Activated CD4-positive, alpha-beta memory T cell treated with anti-CD3 and anti-CD28 coated beads for 36 hours (primary cell): Measurements from ENCODE around the gene TICRR. TPM values are rescaled to one million over a fixed set of nuclear protein-coding genes. Genes with fewer than 3 reads are reported as not detected.
A peak's percentile ranks its signal among the peaks of the same experiment; 100 is the strongest.

Source experiments
- CTCF ChIA-PET: fragments of 350-600 bp; sonication (Branson Sonifier 250); formaldehyde crosslinking; loops from one replicate; lab custom pipeline; 2021; ENCODE audit warnings: antibody characterized with exemption, inconsistent platforms; lab: Charles Lee
- POLR2A ChIA-PET: fragments of 350-600 bp; sonication (Branson Sonifier 250); formaldehyde crosslinking; loops from one replicate; lab custom pipeline; 2021; ENCODE audit warnings: antibody characterized with exemption; lab: Charles Lee
- DNase-seq: peaks from one replicate; pipeline ENCODE4 v3.0.0-alpha.2; 2020
- H3K27ac Mint-ChIP-seq: one replicate; pipeline ENCODE4 v1.8.0; 2021; ENCODE audit warnings: mixed read lengths
- H3K27me3 Mint-ChIP-seq: one replicate; pipeline ENCODE4 v1.8.0; 2021; ENCODE audit warnings: mixed read lengths
- H3K36me3 Mint-ChIP-seq: one replicate; pipeline ENCODE4 v1.8.0; 2021; ENCODE audit warnings: mixed read lengths
- H3K4me1 Mint-ChIP-seq: one replicate; pipeline ENCODE4 v1.8.0; 2021; ENCODE audit warnings: low read depth, mixed read lengths
- H3K4me3 Mint-ChIP-seq: one replicate; pipeline ENCODE4 v1.8.0; 2021; ENCODE audit warnings: mild to moderate bottlenecking, mixed read lengths
- H3K9me3 Mint-ChIP-seq: one replicate; pipeline ENCODE4 v1.8.0; 2021; ENCODE audit warnings: mixed read lengths
- intact Hi-C: fragments of 100-400 bp; cut with micrococcal nuclease; formaldehyde crosslinking; loops from one replicate; pipeline ENCODE4 v1.15.1; 2023
- total RNA-seq, 2 experiments: library from RNA; stranded (reverse); gene quantifications; one replicate each; pipeline ENCODE4 v1.2.3, GENCODE V29; 2021

The TICRR gene, protein sequence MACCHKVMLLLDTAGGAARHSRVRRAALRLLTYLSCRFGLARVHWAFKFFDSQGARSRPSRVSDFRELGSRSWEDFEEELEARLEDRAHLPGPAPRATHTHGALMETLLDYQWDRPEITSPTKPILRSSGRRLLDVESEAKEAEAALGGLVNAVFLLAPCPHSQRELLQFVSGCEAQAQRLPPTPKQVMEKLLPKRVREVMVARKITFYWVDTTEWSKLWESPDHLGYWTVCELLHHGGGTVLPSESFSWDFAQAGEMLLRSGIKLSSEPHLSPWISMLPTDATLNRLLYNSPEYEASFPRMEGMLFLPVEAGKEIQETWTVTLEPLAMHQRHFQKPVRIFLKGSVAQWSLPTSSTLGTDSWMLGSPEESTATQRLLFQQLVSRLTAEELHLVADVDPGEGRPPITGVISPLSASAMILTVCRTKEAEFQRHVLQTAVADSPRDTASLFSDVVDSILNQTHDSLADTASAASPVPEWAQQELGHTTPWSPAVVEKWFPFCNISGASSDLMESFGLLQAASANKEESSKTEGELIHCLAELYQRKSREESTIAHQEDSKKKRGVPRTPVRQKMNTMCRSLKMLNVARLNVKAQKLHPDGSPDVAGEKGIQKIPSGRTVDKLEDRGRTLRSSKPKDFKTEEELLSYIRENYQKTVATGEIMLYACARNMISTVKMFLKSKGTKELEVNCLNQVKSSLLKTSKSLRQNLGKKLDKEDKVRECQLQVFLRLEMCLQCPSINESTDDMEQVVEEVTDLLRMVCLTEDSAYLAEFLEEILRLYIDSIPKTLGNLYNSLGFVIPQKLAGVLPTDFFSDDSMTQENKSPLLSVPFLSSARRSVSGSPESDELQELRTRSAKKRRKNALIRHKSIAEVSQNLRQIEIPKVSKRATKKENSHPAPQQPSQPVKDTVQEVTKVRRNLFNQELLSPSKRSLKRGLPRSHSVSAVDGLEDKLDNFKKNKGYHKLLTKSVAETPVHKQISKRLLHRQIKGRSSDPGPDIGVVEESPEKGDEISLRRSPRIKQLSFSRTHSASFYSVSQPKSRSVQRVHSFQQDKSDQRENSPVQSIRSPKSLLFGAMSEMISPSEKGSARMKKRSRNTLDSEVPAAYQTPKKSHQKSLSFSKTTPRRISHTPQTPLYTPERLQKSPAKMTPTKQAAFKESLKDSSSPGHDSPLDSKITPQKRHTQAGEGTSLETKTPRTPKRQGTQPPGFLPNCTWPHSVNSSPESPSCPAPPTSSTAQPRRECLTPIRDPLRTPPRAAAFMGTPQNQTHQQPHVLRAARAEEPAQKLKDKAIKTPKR (N-terminal part only)
- total RNA-seq = 10 to 100 TPM; 16.8 to 18.0 TPM

DNA sequence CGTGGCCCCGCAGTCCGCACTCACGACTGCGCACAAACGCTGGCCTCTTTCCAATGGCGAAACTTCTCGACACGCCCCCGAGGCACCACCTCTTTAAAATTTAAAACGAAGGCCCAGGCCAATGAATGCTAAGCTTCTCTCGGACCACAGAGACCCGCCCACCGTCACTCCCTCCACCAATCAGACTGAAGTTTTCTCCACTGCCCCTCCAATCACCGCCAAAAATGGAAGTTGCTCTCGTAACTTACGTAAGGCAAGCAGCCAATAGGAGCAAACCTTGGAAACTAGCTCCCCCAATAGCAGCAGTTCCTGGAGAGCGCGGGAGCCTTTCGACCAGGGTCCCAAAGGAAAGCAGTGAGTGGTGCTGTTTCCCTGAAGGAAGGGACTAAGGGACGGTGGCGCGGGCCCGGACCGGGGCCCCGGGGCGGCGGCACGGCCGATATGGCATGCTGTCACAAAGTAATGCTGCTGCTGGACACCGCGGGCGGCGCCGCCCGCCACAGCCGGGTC is at the start of gene TICRR:
Gene TICRR (plus strand): TSS at position 324 of the 510 bp plus-strand sequence. CDS start 118 bp downstream, at position 442.
- Mint-ChIP-seq H3K9me3 (no peaks in the 10 kb centered on the region), H3K27ac (peak within 1 kb of the TSS; percentile 70), H3K4me3 (peak within 1 kb of the TSS; percentile 82), H3K27me3 (peaks cover 7% of the 10 kb centered on the region), H3K36me3 (peaks cover 32% of the 10 kb centered on the region), H3K4me1 (peaks cover 20% of the 10 kb centered on the region)
- peak; percentile 98 for DNase-seq
- POLR2A ChIA-PET = interaction anchor here (1.5 kb wide), 1 partner anchor 241 kb away, joined by 4 read pairs; the partner anchor contains the start of gene POLG
- CTCF ChIA-PET = interaction anchor here (0.6 to 1.5 kb wide), 7 partner anchors 11 to 512 kb away, joined by 3 to 4 read pairs (median 3); no protein-coding TSS in a partner anchor
- intact Hi-C loops = loop anchor here (2.0 kb wide), 1 partner anchor 240 kb away; the partner anchor contains the start of gene POLG

DNA sequence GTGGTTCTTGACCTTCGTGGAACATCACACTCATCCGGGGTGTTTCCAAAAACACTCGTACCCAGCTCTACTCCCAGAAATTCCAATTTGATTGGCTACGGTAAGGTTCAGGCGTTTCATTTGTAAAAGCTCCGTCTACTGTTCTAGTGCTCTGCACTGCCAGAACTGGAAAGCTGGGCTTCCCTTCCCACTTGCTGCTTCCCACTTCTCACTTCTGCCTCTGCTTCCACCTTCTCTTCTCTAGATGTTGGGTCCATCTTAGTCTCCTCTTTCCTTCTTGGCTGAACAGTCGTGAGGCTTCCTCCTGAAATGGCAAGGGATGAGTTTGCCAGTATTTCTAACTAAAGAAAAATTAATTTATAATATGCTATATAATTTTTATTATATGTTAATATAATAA is 49.1 kb upstream of the TICRR start:
- H3K4me1 Mint-ChIP-seq = no peaks in the 10 kb centered on the region
- ChIA-PET POLR2A (no interaction called here), CTCF (interaction anchor here (1.8 kb wide), 1 partner anchor 84 kb away, joined by 4 read pairs; no protein-coding TSS in a partner anchor)
- no peak for DNase-seq
- H3K27me3 Mint-ChIP-seq = no peaks in the 10 kb centered on the region
- no peak overlapping the region for H3K27ac Mint-ChIP-seq
- intact Hi-C loops = no loop called here
- H3K9me3 Mint-ChIP-seq = no peaks in the 10 kb centered on the region
- H3K36me3 Mint-ChIP-seq = no peaks in the 10 kb centered on the region
- no peak overlapping the region for H3K4me3 Mint-ChIP-seq

DNA sequence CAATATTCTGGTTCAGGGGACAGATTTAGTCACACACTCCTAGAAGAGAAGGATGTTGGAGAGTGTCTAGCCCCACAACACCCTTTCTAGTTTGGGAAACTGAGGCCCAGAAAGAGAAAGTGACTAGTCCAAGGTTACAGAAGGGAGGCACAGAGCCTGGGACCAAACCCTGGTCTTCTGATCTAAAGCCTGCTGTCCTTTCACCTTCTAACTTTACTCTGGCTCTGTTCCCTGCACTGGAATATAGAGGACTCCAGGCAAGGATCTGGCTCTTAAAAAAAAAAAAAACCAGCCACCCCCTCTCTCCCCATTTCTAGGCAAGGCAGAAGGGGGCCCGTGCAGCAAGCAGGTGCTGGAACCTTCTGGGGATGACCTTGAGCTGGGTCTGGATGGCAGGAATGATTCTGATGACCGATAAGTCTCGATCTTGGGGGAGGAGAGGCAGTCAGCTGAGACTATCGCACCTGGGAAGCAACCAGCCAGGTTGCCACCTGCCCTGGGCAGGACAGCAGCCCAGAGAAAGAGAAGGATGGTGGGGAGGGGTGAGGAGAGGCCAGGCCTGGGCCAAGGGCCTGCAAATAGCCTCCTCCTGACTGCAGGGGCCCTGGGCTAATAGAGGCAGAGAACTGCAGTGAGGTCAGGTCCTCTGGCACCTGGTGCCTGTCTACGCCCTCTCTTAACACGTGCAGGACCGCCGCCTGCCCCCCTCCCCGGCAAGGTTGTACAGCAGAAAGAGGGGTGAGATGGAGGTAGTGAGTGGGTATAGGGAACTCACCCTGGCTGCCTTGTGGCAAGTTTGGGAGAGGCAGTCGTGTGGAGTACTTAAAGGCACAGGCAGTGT is 48.4 kb upstream of the TICRR start:
- Mint-ChIP-seq H3K36me3 (no peaks in the 10 kb centered on the region), H3K4me1 (no peaks in the 10 kb centered on the region), H3K9me3 (no peaks in the 10 kb centered on the region), H3K27ac (no peak overlapping the region), H3K4me3 (no peak overlapping the region), H3K27me3 (no peaks in the 10 kb centered on the region)
- ChIA-PET CTCF (no interaction called here), POLR2A (no interaction called here)
- intact Hi-C loops = no loop called here
- no peak for DNase-seq

DNA sequence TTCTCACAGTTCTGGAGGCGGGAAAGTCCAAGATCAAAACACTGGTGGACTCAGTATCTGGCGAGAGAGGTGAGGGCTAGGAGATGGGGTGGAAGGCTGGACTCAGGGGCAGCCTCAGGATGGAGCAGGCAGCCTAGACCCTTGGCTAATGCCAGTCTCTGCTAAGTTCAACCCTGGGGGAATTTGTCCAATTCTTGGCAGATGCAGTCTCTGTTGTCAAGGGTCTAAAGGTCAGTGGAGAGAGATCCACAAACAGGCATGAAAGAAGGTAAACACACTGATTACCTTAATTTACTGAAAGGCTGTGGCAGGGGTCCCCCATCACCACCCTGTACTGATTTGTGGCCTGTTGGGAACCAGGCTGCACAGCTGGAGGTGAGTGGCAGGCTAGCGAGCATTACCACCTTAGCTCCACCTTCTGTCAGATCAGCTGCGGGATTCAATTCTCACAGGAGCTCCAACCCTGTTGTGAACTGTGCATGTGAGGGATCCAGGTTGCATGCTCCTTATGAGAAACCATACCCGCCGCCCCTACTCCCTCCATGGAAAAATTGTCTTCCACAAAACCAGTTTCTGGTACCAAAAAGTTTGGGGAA is 46.4 kb upstream of the TICRR start:
- no peaks in the 10 kb centered on the region for H3K4me1 Mint-ChIP-seq
- H3K36me3 Mint-ChIP-seq = no peaks in the 10 kb centered on the region
- H3K4me3 Mint-ChIP-seq = no peak overlapping the region
- no peaks in the 10 kb centered on the region for H3K9me3 Mint-ChIP-seq
- no peaks in the 10 kb centered on the region for H3K27me3 Mint-ChIP-seq
- ChIA-PET CTCF (no interaction called here), POLR2A (no interaction called here)
- DNase-seq = no peak
- intact Hi-C loops = no loop called here
- H3K27ac Mint-ChIP-seq = no peak overlapping the region

DNA sequence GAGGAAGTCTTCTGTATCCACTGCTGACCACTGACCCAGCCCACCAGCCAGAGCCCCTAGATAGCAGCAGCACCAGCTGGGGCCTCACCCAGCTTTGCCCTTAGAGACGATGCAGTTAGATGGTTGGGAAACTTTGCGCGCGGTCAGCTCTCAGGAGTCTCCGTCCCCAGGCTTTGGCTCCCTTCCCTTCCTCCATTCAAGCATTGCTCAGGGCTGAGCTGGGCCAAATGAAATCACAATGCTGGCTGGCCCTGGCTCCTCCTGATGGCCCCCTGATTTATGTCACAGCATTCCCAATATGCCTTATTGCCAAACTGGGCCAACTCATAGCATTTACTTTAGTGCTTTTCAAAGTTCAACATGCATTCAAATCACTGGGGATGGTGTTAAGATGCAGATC is 44.3 kb upstream of the TICRR start:
- Mint-ChIP-seq H3K4me1 (no peaks in the 10 kb centered on the region), H3K27ac (no peak overlapping the region), H3K4me3 (no peak overlapping the region), H3K36me3 (no peaks in the 10 kb centered on the region), H3K9me3 (no peaks in the 10 kb centered on the region), H3K27me3 (peaks cover 3% of the 10 kb centered on the region)
- DNase-seq = no peak
- intact Hi-C loops = no loop called here
- ChIA-PET POLR2A (no interaction called here), CTCF (no interaction called here)

DNA sequence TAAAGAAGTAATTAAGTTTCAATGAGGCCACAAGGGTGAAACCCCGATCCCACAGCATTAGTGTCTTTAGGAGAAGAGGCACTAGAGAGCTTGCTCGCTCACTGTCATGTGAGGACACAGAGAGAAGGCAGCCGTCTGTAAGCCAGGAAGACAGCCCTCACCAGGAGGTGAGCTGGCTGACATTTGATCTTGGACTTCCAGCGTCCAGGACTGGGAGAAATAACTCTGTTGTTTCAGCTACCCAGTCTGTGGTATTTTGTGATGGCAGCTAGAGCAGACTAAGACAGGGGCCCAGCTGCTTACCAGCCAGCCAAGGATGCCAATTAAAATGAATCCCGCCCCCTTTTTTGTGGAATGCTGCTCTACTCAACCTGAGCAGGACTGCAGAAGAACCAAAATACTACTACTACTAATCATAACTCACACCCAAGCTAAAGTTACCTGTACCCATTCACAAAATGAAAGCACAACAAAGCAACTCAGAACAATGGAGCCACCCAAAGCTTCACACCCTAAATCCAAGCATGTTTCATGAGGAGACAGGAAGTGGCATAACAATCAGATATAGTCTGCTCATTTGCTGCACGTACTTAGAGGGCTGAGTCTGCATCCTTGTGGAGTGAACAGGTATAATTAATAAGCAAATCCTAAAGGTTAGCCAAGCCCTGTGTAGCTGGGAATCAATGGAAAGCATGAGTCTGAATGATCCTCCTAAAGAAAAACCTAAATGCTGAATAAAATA is 43.3 kb upstream of the TICRR start:
- no peaks in the 10 kb centered on the region for H3K9me3 Mint-ChIP-seq
- no peaks in the 10 kb centered on the region for H3K4me1 Mint-ChIP-seq
- ChIA-PET CTCF (interaction anchor here (0.7 kb wide), 1 partner anchor 62 kb away, joined by 3 read pairs; no protein-coding TSS in a partner anchor), POLR2A (no interaction called here)
- H3K4me3 Mint-ChIP-seq = no peak overlapping the region
- H3K27ac Mint-ChIP-seq = no peak overlapping the region
- H3K27me3 Mint-ChIP-seq = peaks cover 4% of the 10 kb centered on the region
- no peaks in the 10 kb centered on the region for H3K36me3 Mint-ChIP-seq
- no peak for DNase-seq
- intact Hi-C loops = no loop called here

DNA sequence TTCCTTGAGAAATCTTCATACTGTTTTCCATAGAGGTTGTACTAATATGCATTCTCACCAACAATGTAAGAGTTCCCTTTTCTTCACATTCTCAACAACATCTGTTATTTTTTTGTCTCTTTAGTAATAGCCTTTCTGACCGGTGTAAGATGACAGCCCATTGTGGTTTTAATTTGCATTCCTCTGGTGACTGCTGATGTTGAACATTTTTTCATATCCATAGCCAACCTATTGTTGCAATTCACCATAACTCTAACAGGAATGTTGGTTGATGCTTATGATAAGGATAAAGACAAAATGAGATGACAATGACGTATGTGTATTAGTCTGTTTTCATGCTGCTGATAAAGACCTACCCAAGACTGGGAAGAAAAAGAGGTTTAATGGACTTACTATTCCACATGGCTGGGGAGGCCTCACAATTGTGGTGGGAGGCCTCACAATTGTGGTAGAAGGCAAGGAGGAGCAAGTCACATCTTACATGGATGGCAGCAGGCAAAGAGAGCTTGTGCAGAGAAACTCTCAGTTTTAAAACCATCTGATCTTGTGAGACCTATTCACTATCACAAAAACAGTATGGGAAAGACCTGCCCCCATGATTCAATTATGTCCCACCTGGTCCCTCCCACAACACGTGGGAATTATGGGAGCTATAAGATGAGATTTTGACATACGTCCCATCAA is 41.3 kb upstream of the TICRR start:
- ChIA-PET CTCF (no interaction called here), POLR2A (no interaction called here)
- H3K27me3 Mint-ChIP-seq = peaks cover 4% of the 10 kb centered on the region

DNA sequence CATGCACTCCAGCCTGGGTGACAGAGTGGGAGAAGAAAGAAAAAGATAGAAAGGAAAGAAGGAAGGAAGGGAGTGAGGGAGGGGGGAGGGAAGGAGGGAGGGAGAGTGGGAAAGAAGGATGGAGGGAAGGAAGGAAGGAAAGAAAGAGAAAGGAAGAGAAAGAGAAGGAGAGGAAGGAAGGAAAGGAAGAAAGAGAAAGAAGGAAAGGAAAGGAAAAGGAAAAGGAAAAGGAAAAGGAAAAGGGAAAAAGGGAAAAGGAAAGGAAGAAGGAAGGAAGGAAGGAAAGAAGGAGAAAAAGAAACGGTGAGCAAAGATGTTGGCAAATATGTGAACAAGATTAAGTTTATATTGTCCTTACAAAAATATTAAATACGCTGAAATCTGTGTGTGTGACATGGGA is 36.2 kb upstream of the TICRR start:
- intact Hi-C loops = no loop called here

More for the DNA sequence above, 41.3 kb upstream of the TICRR start:
- no peaks in the 10 kb centered on the region for H3K36me3 Mint-ChIP-seq
- no peaks in the 10 kb centered on the region for H3K4me1 Mint-ChIP-seq
- no peak for DNase-seq
- no peak overlapping the region for H3K4me3 Mint-ChIP-seq
- H3K27ac Mint-ChIP-seq = no peak overlapping the region
- peaks cover 7% of the 10 kb centered on the region for H3K9me3 Mint-ChIP-seq
- intact Hi-C loops = no loop called here

DNA sequence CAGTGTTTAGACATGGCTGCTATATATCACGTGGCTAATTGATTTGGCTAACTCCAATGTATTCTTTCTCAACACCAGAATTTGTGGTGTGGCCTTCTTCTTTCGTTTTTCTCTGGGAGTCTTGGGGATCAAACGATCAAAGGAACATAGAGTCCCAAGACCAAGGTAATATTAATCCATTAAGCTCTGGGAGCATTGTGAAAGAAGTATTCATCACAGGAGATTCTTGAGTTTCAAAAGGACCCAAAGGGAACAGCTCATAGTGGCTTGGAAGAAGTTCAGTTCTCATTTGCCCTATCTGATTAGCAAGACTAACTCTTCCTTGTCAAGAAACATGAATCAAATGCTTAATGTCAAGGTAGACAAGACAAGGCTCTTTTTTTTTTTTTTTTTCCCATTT is 32.9 kb upstream of the TICRR start:
- ChIA-PET POLR2A (no interaction called here), CTCF (no interaction called here)
- H3K4me3 Mint-ChIP-seq = no peak overlapping the region
- H3K9me3 Mint-ChIP-seq = peaks cover 7% of the 10 kb centered on the region
- peaks cover 13% of the 10 kb centered on the region for H3K27me3 Mint-ChIP-seq
- H3K27ac Mint-ChIP-seq = no peak overlapping the region
- DNase-seq = no peak
- H3K36me3 Mint-ChIP-seq = no peaks in the 10 kb centered on the region
- intact Hi-C loops = no loop called here
- H3K4me1 Mint-ChIP-seq = no peaks in the 10 kb centered on the region

More for the DNA sequence above, 36.2 kb upstream of the TICRR start:
- no peak for DNase-seq
- ChIA-PET CTCF (no interaction called here), POLR2A (no interaction called here)
- Mint-ChIP-seq H3K9me3 (peaks cover 7% of the 10 kb centered on the region), H3K27me3 (peaks cover 17% of the 10 kb centered on the region), H3K36me3 (no peaks in the 10 kb centered on the region), H3K4me3 (no peak overlapping the region), H3K27ac (no peak overlapping the region), H3K4me1 (no peaks in the 10 kb centered on the region)

DNA sequence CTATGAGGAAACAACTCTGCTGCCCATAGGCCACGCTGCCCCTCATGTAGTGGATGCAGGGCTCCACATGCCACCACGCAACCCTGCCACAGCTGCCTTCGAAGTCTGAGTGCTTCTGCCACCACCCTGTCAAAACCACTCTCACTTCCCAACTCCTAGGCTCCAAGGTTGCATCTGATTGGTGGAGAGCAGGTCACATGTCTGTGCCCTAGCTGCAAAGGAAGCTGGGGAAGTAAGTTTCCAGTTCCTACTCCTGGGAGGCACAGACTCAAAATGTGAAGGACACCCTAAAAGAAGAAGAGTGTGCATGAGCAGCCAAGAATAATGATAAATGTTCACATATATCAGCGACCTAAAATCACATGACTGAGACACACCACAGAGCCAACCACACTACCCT is 31.9 kb upstream of the TICRR start:
- H3K27me3 Mint-ChIP-seq = peaks cover 13% of the 10 kb centered on the region
- no peaks in the 10 kb centered on the region for H3K9me3 Mint-ChIP-seq
- DNase-seq = no peak
- ChIA-PET CTCF (no interaction called here), POLR2A (no interaction called here)
- no peaks in the 10 kb centered on the region for H3K4me1 Mint-ChIP-seq
- H3K27ac Mint-ChIP-seq = no peak overlapping the region
- intact Hi-C loops = no loop called here
- no peak overlapping the region for H3K4me3 Mint-ChIP-seq
- H3K36me3 Mint-ChIP-seq = no peaks in the 10 kb centered on the region
